GM12892 (cell line): ENCODE data around the gene SPRY2.

Source experiments
- POLR2A ChIP-seq: IDR thresholded peaks from 2 replicates; pipeline ENCODE4 v1.6.1; 2011; ENCODE audit warnings: low read depth, low read length, control low read depth
- POLR2AphosphoS5 ChIP-seq: IDR thresholded peaks from 2 replicates; pipeline ENCODE4 v1.6.1; 2011; ENCODE audit warnings: low read depth, low read length, control low read depth

GRCh38 chr13:80374901-80375300, 34.0 kb upstream of the SPRY2 start:
- TF ChIP-seq POLR2A (no peak), POLR2AphosphoS5 (no peak)
